Neural progenitor cell (in vitro differentiated cells): ENCODE results near the gene DSCAML1.

Experiments
- CTCF ChIP-seq: fragments of 200-600 bp; sonication (generic); IDR thresholded peaks from 2 replicates; pipeline ENCODE4 v1.5.1; 2017; ENCODE audit warnings: antibody characterized with exemption, mild to moderate bottlenecking
- EZH2phosphoT487 ChIP-seq: fragments of 200-600 bp; sonication (generic); IDR thresholded peaks from 2 replicates; pipeline ENCODE4 v1.6.1; 2017; ENCODE audit warnings: antibody characterized with exemption

- no peak for TF ChIP-seq CTCF
- TF ChIP-seq EZH2phosphoT487, result no peak
These were observed 320.4 kb downstream of the DSCAML1 start for GRCh38 chr11:117476531-117477142.
